Parathyroid adenoma (tissue), 2 donors: ENCODE measurements around the gene PMM2.
A peak's percentile ranks its signal among the peaks of the same experiment; 100 is the strongest.
"Not testable (repeated sequence)": the region's sequence is repeated elsewhere in the genome, so short reads cannot be mapped to it uniquely, and the experiment has no call there.

ENCODE experiments used
- H2AFZ ChIP-seq: fragments of 300-600 bp; sonication (generic); one replicate; pipeline ENCODE4 v1.7.0; 2017; ENCODE audit warnings: antibody characterized with exemption, mild to moderate bottlenecking
- H3K27ac ChIP-seq: fragments of 300-600 bp; sonication (generic); one replicate; pipeline ENCODE4 v1.7.0; 2017
- H3K27me3 ChIP-seq: fragments of 300-600 bp; sonication (generic); one replicate; pipeline ENCODE4 v1.7.0; 2017; ENCODE audit warnings: low read length; ENCODE audit not compliant: control insufficient read depth, insufficient read depth
- H3K36me3 ChIP-seq: fragments of 300-600 bp; sonication (generic); one replicate; pipeline ENCODE4 v1.7.0; 2017; ENCODE audit warnings: low read length; ENCODE audit not compliant: control insufficient read depth, insufficient read depth
- H3K4me1 ChIP-seq: fragments of 300-600 bp; sonication (generic); one replicate; pipeline ENCODE4 v1.7.0; 2017; ENCODE audit warnings: control low read depth
- H3K4me2 ChIP-seq: fragments of 300-600 bp; sonication (generic); one replicate; pipeline ENCODE4 v1.7.0; 2017; ENCODE audit warnings: low read length
- H3K4me3 ChIP-seq: fragments of 300-600 bp; sonication (generic); one replicate; pipeline ENCODE4 v1.7.0; 2017; ENCODE audit warnings: low read depth, low read length
- H3K79me2 ChIP-seq: fragments of 300-600 bp; sonication (generic); one replicate; pipeline ENCODE4 v1.7.0; 2017; ENCODE audit warnings: control low read depth
- H3K9ac ChIP-seq: fragments of 300-600 bp; sonication (generic); one replicate; pipeline ENCODE4 v1.7.0; 2017; ENCODE audit warnings: mild to moderate bottlenecking
- H3K9me3 ChIP-seq: fragments of 300-600 bp; sonication (generic); one replicate; pipeline ENCODE4 v1.7.0; 2017; ENCODE audit warnings: low read length; ENCODE audit not compliant: control insufficient read depth
- TF ChIP-seq, protein P1 (sequence below): fragments of 300-600 bp; sonication (generic); IDR thresholded peaks from one replicate; pipeline ENCODE4 v1.7.0; 2017; ENCODE audit warnings: antibody characterized with exemption, mild to moderate bottlenecking
- donor health status: primary hyperparathyroidism.

PMM2 gene

DNA sequence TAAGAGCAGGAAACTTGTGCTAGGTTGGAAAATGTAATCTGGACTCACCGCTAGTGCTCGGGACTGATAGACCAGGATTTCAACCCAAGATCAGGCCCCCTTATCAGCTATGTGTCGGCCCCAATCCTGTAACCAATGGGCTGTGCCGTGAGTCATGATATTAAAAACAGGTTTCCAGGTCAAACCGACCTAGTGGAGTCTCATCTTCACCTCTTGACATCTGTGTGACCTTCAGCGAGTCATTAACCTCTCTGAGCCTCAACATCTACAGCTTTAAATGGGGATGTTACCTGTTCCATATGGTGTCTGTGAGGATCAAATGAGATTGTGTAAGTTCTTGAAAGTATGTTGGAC, 512 bp downstream of the PMM2 start:
- H3K4me3 ChIP-seq = peak overlapping the region; percentile 92
- H3K79me2 ChIP-seq = peaks cover 19% of the 10 kb centered on the region
- H3K4me2 ChIP-seq = peak overlapping the region; percentile 91
- H3K9ac ChIP-seq = peak overlapping the region; percentile 77
- H2AFZ ChIP-seq = peak overlapping the region; percentile 98
- H3K27ac ChIP-seq = peak overlapping the region; percentile 67
- peaks cover 6% of the 10 kb centered on the region for H3K4me1 ChIP-seq
- no peaks in the 10 kb centered on the region for H3K9me3 ChIP-seq
- H3K36me3 ChIP-seq = no peaks in the 10 kb centered on the region
- TF ChIP-seq, protein P1, sequence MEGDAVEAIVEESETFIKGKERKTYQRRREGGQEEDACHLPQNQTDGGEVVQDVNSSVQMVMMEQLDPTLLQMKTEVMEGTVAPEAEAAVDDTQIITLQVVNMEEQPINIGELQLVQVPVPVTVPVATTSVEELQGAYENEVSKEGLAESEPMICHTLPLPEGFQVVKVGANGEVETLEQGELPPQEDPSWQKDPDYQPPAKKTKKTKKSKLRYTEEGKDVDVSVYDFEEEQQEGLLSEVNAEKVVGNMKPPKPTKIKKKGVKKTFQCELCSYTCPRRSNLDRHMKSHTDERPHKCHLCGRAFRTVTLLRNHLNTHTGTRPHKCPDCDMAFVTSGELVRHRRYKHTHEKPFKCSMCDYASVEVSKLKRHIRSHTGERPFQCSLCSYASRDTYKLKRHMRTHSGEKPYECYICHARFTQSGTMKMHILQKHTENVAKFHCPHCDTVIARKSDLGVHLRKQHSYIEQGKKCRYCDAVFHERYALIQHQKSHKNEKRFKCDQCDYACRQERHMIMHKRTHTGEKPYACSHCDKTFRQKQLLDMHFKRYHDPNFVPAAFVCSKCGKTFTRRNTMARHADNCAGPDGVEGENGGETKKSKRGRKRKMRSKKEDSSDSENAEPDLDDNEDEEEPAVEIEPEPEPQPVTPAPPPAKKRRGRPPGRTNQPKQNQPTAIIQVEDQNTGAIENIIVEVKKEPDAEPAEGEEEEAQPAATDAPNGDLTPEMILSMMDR = no peak
- no peaks in the 10 kb centered on the region for H3K27me3 ChIP-seq

DNA sequence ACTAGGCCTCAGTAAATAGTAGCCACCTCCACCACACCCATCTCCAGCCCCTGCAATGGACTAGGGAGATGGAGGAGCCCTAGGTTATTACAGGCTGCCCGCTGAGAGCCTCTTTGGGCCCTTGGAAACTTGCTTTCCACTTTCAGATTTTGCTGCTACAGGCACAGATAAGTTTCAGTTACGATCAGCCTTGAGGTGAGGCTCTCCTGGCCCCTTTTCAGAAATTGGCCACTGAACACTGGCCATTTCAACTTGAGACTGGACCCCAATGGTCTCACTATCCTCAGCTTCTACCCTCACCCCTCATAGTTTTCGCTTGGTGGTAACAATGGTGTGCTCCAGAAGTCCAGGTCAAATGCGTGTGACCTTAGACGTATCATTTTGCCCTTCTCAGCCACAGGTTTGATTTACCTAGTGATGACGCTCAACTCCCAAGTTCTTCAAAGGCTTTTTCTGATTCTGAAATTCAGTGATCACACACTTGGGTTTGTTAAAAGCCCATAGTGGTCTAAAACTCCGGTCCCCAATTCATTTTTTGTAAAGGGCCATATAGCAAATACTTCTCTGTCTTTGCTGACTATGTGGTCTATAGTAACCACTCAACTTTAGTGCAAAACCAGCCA, 1.0 kb downstream of the PMM2 start:
- H3K27ac ChIP-seq = peak overlapping the region; percentile 67
- H3K4me2 ChIP-seq = peak overlapping the region; percentile 91
- no peak overlapping the region for H3K9ac ChIP-seq
- TF ChIP-seq, protein P1 = no peak
- H3K36me3 ChIP-seq = no peaks in the 10 kb centered on the region
- peaks cover 6% of the 10 kb centered on the region for H3K4me1 ChIP-seq
- peaks cover 19% of the 10 kb centered on the region for H3K79me2 ChIP-seq
- H3K4me3 ChIP-seq = peak overlapping the region; percentile 92
- H2AFZ ChIP-seq = peak overlapping the region; percentile 98
- H3K9me3 ChIP-seq = no peaks in the 10 kb centered on the region
- H3K27me3 ChIP-seq = no peaks in the 10 kb centered on the region

DNA sequence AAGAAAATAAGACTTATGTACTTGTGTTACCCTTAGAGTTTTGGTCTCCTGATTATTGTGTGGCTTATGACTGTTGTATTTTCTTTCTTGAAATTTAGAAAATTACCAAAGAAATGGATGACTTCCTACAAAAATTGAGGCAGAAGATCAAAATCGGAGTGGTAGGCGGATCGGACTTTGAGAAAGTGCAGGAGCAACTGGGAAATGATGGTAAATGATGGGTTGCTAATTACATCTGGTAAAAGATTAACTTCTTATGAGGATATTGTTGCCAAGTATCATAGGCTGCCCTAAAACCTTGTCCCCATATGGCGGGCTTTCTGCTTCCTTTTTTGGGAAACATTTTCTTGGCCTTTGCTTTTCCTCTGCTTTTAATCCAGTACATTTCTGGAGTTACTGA, 4.1 kb downstream of the PMM2 start:
- no peaks in the 10 kb centered on the region for H3K9me3 ChIP-seq
- H3K79me2 ChIP-seq = peaks cover 19% of the 10 kb centered on the region
- H2AFZ ChIP-seq = no peak overlapping the region
- no peaks in the 10 kb centered on the region for H3K36me3 ChIP-seq
- H3K27ac ChIP-seq = no peak overlapping the region
- no peak overlapping the region for H3K4me2 ChIP-seq
- H3K4me3 ChIP-seq = no peak overlapping the region
- TF ChIP-seq, protein P1 = no peak
- H3K4me1 ChIP-seq = peaks cover 6% of the 10 kb centered on the region
- H3K27me3 ChIP-seq = no peaks in the 10 kb centered on the region
- H3K9ac ChIP-seq = no peak overlapping the region

DNA sequence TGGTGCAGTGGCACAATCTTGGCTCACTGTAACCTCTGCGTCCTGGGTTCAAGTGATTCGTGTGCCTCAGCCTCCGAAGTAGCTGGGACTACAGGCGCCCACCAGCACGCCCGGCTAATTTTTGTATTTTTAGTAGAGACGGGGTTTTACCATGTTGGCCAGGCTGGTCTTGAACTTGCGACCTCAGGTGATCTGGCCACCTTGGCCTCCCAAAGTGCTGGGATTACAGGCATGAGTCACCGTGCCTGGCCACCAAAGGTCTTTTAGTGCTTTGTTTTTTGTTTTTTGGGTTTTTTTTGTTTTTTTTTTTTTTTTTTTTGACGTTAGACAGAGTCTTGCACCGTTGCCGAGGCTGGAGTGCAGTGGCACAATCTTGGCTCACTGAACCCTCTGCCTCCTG, 6.1 kb downstream of the PMM2 start:
- H3K9me3 ChIP-seq, H3K27ac ChIP-seq, H3K4me3 ChIP-seq, H3K27me3 ChIP-seq, H3K79me2 ChIP-seq, H3K9ac ChIP-seq, H3K36me3 ChIP-seq, H3K4me2 ChIP-seq, H3K4me1 ChIP-seq, H2AFZ ChIP-seq: not testable (repeated sequence)

DNA sequence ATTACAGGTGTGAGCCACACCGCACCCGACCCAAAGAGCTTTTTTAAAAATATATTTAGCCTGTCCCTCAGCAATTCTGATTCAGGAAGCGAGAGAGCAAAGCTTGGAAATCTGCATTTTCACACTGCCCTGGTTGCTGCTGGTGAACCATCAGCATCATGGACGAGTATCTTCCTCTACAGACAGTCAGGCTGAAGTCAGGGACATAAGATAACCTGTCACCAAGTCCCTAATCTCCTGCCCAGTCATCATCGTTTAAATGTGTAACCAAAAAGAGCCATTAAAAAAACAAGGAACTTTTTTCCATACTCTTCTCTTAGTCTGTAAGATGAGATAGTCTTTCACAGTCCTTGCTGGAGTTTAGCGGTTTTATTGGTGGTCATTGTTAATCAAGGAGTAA, 6.7 kb downstream of the PMM2 start:
- no peak overlapping the region for H3K4me3 ChIP-seq
- no peak overlapping the region for H3K9ac ChIP-seq
- TF ChIP-seq, protein P1 = no peak
- no peaks in the 10 kb centered on the region for H3K9me3 ChIP-seq
- H3K27me3 ChIP-seq = no peaks in the 10 kb centered on the region
- H3K79me2 ChIP-seq = peaks cover 5% of the 10 kb centered on the region
- H3K36me3 ChIP-seq = no peaks in the 10 kb centered on the region
- H3K27ac ChIP-seq = no peak overlapping the region
- H3K4me2 ChIP-seq = no peak overlapping the region
- H3K4me1 ChIP-seq = no peaks in the 10 kb centered on the region
- no peak overlapping the region for H2AFZ ChIP-seq
